K562 (cell line): ENCODE measurements around the gene CDAN1. TPM values are rescaled to one million over a fixed set of nuclear protein-coding genes. Genes with fewer than 3 reads are reported as not detected.

Experiments used
- GTF2E2 ChIP-seq: fragments of 200-800 bp; sonication (Bioruptor generic); IDR thresholded peaks from 2 replicates; pipeline ENCODE4 v1.6.1; 2016; ENCODE audit warnings: missing genetic modification characterization, missing compliant biosample characterization
- HDAC6 ChIP-seq: IDR thresholded peaks from 2 replicates; pipeline ENCODE4 v1.6.1; 2012; ENCODE audit warnings: low read depth, mild to moderate bottlenecking, control low read depth, inconsistent platforms, low read length, moderate library complexity
- HMBOX1 ChIP-seq: sonication (generic); IDR thresholded peaks from 2 replicates; pipeline ENCODE4 v1.6.1; 2016
- LEF1 ChIP-seq: fragments of 450-650 bp; IDR thresholded peaks from 2 replicates; pipeline ENCODE4 v1.6.1; 2016; ENCODE audit warnings: mild to moderate bottlenecking
- NELFE ChIP-seq: IDR thresholded peaks from 2 replicates; pipeline ENCODE4 v1.6.1; 2011; ENCODE audit warnings: mild to moderate bottlenecking; ENCODE audit not compliant: insufficient read depth, insufficient read length
- NRF1 ChIP-seq, 2 experiments: fragments of 450-650 bp; IDR thresholded peaks in 1 of 2; conservative IDR thresholded peaks in 1 of 2; 2 replicates each; pipeline ENCODE4 v1.6.1; 2014; ENCODE audit warnings: mild to moderate bottlenecking in 2 of 2
- RUNX1 ChIP-seq: sonication (generic); IDR thresholded peaks from 2 replicates; pipeline ENCODE4 v1.6.1; 2016; ENCODE audit warnings: antibody characterized with exemption, low read depth
- STAT5A ChIP-seq: IDR thresholded peaks from 2 replicates; pipeline ENCODE4 v1.6.1; 2012; ENCODE audit warnings: low read length, inconsistent platforms, borderline replicate concordance
- ZBTB49 ChIP-seq: sonication (generic); formaldehyde crosslinking; IDR thresholded peaks from 2 replicates; pipeline ENCODE4 v1.8.0; 2022; ENCODE audit warnings: missing genetic modification reagents, mild to moderate bottlenecking, borderline replicate concordance
- ZNF280B ChIP-seq: fragments of 250-450 bp; sonication (Bioruptor Pico); IDR thresholded peaks from 2 replicates; pipeline ENCODE4 v1.5.1; 2021; ENCODE audit warnings: mild to moderate bottlenecking
- ZNF282 ChIP-seq: sonication (generic); formaldehyde crosslinking; IDR thresholded peaks from 2 replicates; pipeline ENCODE4 v1.8.1; 2023; ENCODE audit warnings: missing genetic modification reagents
- ZNF324 ChIP-seq: fragments of 250-450 bp; sonication (Bioruptor Pico); IDR thresholded peaks from 2 replicates; pipeline ENCODE4 v1.4.0; 2020; ENCODE audit warnings: mild to moderate bottlenecking
- ZNF696 ChIP-seq: fragments of 250-450 bp; sonication (Bioruptor Pico); conservative IDR thresholded peaks from 2 replicates; pipeline ENCODE4 v1.4.0; 2020; ENCODE audit warnings: mild to moderate bottlenecking, moderate library complexity
- polyA plus RNA-seq, 8 experiments: library from polyadenylated mRNA; depleted of rRNA in 4 of 8; stranded (reverse) in 5 of 8; unstranded in 3 of 8; fragments of >200 nt; fragmentation: Nextera tagmentation in 2 of 8; fragmentation: Illumina TruSeq in 1 of 8; extraction: Ambion mirVana in 2 of 8; extraction: Trizol in 1 of 8; gene quantifications; 2 replicates each; pipeline versions ENCODE4 v1.2.1 to v1.2.3, GENCODE V29; 2011 to 2014; ENCODE audit warnings: inconsistent platforms in 1 of 8, missing spikeins in 1 of 8
- total RNA-seq, 7 experiments: library from RNA; depleted of rRNA in 6 of 7; stranded (reverse); fragments of >200 nt in 6 of 7; fragmentation: Illumina TruSeq in 2 of 7; extraction: Trizol in 2 of 7; gene quantifications; 2 replicates each; pipeline versions ENCODE4 v1.2.1 to v1.2.3, GENCODE V29; 2011 to 2021; ENCODE audit warnings: low replicate concordance in 1 of 7
- TF ChIP-seq, protein P1 (sequence below): fragments of 250-450 bp; sonication (Bioruptor Pico); IDR thresholded peaks from 2 replicates; pipeline ENCODE4 v1.9.0; 2021; ENCODE audit warnings: mild to moderate bottlenecking, inconsistent platforms
- TF ChIP-seq, protein P2 (sequence below): sonication (generic); formaldehyde crosslinking; IDR thresholded peaks from 2 replicates; pipeline ENCODE4 v1.8.1; 2023; ENCODE audit warnings: mild to moderate bottlenecking, missing genetic modification reagents
- TF ChIP-seq, protein P3 (sequence below): fragments of 250-450 bp; sonication (Bioruptor Pico); IDR thresholded peaks from 2 replicates; pipeline ENCODE4 v1.6.1; 2021; ENCODE audit warnings: mild to moderate bottlenecking

CDAN1 gene
- total and polyA plus RNA-seq, 9 of the 15 experiments (the other 6 are each of a cell fraction or from before 2014, with no cell fraction given) = 1.6 to 34.4 (median 13.8) TPM

DNA sequence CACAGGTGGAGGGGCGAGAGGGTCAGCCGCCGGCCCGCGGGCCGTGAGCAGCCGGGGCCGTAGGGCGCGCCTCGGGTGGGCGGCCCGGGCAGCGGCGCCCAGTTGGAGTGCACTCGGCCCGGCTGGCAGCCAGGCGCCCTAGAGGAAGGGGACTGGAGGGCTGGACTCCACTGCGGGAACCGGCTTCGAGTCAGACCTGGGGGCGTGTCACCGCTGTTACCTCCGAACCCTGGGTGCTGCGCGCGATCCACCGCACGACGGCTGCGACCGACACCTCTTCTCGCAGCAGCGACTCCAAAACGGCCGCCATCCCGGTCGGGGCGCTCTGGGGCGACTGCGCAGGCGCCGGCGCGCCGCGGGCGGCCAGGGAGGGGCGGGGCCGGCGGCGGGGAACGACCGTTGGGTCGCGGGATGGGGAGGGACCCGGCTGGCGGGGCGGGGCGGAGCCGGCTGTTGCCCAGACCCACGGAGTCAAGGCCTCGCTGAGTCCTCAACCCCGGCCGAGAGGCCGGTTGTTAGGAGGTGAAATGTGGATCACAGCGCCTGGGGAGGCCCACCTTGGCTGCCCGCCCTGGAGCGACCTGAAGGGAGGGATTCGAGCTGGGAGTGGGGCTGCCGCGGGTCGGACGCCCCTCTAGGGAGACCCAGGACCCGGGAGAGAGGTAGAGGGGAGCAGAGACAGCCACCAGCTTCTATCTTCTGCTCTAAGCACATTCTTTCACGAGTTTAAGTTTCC is at the start of gene CDAN1 (continued):
- TF ChIP-seq HMBOX1 (no peak), ZNF696 (CRISPR knock-in tag) (no peak), ZBTB49 (CRISPR knock-in tag) (no peak), NRF1 (conservative IDR thresholded peaks at IDR 0.05 in 1 of 2, IDR thresholded peaks at IDR 0.05 in 1 of 2) (peak; percentile 92 to 93), ZNF282 (CRISPR knock-in tag) (no peak), GTF2E2 (tag) (peak; percentile 76; the same call in 1 of the 2 replicates), RUNX1 (no peak), LEF1 (no peak), NELFE (no peak), ZNF324 (CRISPR knock-in tag) (no peak), ZNF280B (CRISPR knock-in tag) (0 out of 2 replicates have a peak, but pooled peaks have one; percentile 18), STAT5A (no peak), HDAC6 (no peak)
- TF ChIP-seq, protein P1, sequence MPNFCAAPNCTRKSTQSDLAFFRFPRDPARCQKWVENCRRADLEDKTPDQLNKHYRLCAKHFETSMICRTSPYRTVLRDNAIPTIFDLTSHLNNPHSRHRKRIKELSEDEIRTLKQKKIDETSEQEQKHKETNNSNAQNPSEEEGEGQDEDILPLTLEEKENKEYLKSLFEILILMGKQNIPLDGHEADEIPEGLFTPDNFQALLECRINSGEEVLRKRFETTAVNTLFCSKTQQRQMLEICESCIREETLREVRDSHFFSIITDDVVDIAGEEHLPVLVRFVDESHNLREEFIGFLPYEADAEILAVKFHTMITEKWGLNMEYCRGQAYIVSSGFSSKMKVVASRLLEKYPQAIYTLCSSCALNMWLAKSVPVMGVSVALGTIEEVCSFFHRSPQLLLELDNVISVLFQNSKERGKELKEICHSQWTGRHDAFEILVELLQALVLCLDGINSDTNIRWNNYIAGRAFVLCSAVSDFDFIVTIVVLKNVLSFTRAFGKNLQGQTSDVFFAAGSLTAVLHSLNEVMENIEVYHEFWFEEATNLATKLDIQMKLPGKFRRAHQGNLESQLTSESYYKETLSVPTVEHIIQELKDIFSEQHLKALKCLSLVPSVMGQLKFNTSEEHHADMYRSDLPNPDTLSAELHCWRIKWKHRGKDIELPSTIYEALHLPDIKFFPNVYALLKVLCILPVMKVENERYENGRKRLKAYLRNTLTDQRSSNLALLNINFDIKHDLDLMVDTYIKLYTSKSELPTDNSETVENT = peak; percentile 13; the same call in 1 of the 2 replicates
- TF ChIP-seq, protein P2, sequence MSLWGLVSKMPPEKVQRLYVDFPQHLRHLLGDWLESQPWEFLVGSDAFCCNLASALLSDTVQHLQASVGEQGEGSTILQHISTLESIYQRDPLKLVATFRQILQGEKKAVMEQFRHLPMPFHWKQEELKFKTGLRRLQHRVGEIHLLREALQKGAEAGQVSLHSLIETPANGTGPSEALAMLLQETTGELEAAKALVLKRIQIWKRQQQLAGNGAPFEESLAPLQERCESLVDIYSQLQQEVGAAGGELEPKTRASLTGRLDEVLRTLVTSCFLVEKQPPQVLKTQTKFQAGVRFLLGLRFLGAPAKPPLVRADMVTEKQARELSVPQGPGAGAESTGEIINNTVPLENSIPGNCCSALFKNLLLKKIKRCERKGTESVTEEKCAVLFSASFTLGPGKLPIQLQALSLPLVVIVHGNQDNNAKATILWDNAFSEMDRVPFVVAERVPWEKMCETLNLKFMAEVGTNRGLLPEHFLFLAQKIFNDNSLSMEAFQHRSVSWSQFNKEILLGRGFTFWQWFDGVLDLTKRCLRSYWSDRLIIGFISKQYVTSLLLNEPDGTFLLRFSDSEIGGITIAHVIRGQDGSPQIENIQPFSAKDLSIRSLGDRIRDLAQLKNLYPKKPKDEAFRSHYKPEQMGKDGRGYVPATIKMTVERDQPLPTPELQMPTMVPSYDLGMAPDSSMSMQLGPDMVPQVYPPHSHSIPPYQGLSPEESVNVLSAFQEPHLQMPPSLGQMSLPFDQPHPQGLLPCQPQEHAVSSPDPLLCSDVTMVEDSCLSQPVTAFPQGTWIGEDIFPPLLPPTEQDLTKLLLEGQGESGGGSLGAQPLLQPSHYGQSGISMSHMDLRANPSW = no peak
- TF ChIP-seq, protein P3, sequence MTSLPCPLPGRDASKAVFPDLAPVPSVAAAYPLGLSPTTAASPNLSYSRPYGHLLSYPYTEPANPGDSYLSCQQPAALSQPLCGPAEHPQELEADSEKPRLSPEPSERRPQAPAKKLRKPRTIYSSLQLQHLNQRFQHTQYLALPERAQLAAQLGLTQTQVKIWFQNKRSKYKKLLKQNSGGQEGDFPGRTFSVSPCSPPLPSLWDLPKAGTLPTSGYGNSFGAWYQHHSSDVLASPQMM (CRISPR knock-in tag) = no peak
